Heart right ventricle (tissue), 16 donors: ENCODE data around the gene ERICH2. TPM values are rescaled to one million over a fixed set of nuclear protein-coding genes. Genes with fewer than 3 reads are reported as not detected.
"Not testable (repeated sequence)": the region's sequence is repeated elsewhere in the genome, so short reads cannot be mapped to it uniquely, and the experiment has no call there.

ENCODE experiments used
- ATAC-seq, 8 donors: fragments of 200-7000 bp; cut with Tn5 transposase; one replicate each; pipeline ENCODE4 v1.9.1; 2020; ENCODE audit warnings: mild to moderate bottlenecking in 8 of 8, moderate library complexity in 8 of 8, moderate number of reproducible peaks in 1 of 8
- DNase-seq, 2 donors: peaks; one replicate each; pipeline ENCODE4 v3.0.0-alpha.2; 2020
- H3K27ac ChIP-seq, 10 donors: fragments of 200-600 bp; sonication (generic) in 2 of 10; one replicate each; pipeline versions ENCODE4 v1.5.0 to v1.8.0; 2020 to 2022; ENCODE audit warnings: mild to moderate bottlenecking in 3 of 10
- H3K27me3 ChIP-seq, 7 donors: fragments of 200-600 bp; one replicate each; pipeline ENCODE4 v1.8.0; 2021 to 2022; ENCODE audit warnings: mild to moderate bottlenecking in 2 of 7
- H3K36me3 ChIP-seq, 9 donors: fragments of 200-600 bp; sonication (generic) in 1 of 9; one replicate each; pipeline versions ENCODE4 v1.5.0 to v1.8.0; 2020 to 2022; ENCODE audit warnings: mild to moderate bottlenecking in 2 of 9
- H3K4me1 ChIP-seq, 9 donors: fragments of 200-600 bp; sonication (generic) in 1 of 9; one replicate each; pipeline versions ENCODE4 v1.5.0 to v1.8.0; 2020 to 2022; ENCODE audit warnings: mild to moderate bottlenecking in 4 of 9
- H3K4me3 ChIP-seq, 10 donors: fragments of 200-600 bp; sonication (generic) in 2 of 10; one replicate each; pipeline versions ENCODE4 v1.5.0 to v1.8.0; 2020 to 2022; ENCODE audit warnings: mild to moderate bottlenecking in 7 of 10, moderate library complexity in 2 of 10
- H3K9me3 ChIP-seq, 11 donors: fragments of 200-600 bp in 10 of 11; sonication (generic) in 2 of 11; one replicate each; pipeline versions ENCODE4 v1.5.0 to v1.8.0; 2013 to 2022; ENCODE audit warnings: mild to moderate bottlenecking in 2 of 11, control low read depth in 1 of 11, moderate library complexity in 1 of 11
- CTCF ChIP-seq, 9 donors: fragments of 200-600 bp; sonication (generic) in 2 of 9; IDR thresholded peaks; one replicate each; pipeline versions ENCODE4 v1.5.0 to v1.8.0; 2021 to 2022; ENCODE audit warnings: antibody characterized with exemption in 9 of 9, mild to moderate bottlenecking in 5 of 9, moderate library complexity in 1 of 9
- WGBS, 2 donors: extraction: QIAGEN DNeasy Blood & Tissue Kit; methylation state at CpG; one replicate each; pipeline ENCODE4 v1.1.7; 2013; ENCODE audit warnings: inconsistent platforms in 1 of 2; 5-methylcytosine and 5-hydroxymethylcytosine counted together
- intact Hi-C, 10 donors: fragments of 100-400 bp; cut with DNase I; formaldehyde crosslinking; loops; one replicate each; pipeline versions ENCODE4 v1.11.1 to v1.14.2; 2022
- polyA plus RNA-seq, 2 donors: library from polyadenylated mRNA; stranded (reverse); fragments of 200-250 nt; gene quantifications; one replicate each; pipeline ENCODE4 v1.2.3, GENCODE V29; 2013
- total RNA-seq, 10 donors: library from RNA; stranded (reverse); fragmentation: NEBNext Ultra II Directional in 3 of 10; extraction: Animal tissue kit (Norgen Biotek cat#: 25700) in 3 of 10; gene quantifications; one replicate each; pipeline versions ENCODE4 v1.2.1 to v1.2.4, GENCODE V29; 2021 to 2023
- donor health status: Arrhythmogenic right ventricular cardiomyopathy.
- donor health status: ischemic (EF 13 %, LVEDD 7.1; RV severe dilation, severe dysfunction).
- donor health status: healthy with polysubstance abuse.
- donor health status: DM: no; HTN: yes; CAD: no.
- donor health status: DM: no; HTN: no; CAD: no.
- donor health status: ischemic (EF 25% LVEDD 6.9; RV normal size, moderate dysfunction).
- donor health status: ischemic (EF 25% LVEDD 5.7; RV mildly dilated, moderate dysfunction).
- donor health status: healthy.
- donor health status: DM: yes; HTN: yes; CAD: no.
- donor health status: Ischemic cardiomyopathy.
- donor health status: ischemic (EF 35%, LVEDD 5.7; RV mildly dilated, moderate dysfunction).
- donor health status: nonischemic (EF 11% LVEDD 7.7; RV severe dilation, severe dysfunction).
- donor health status: DM: yes; HTN: yes; CAD: no.
- donor health status: PGD.
- donor health status: ischemic (EF 29% LVEDD 5.4; RV normal size, mild dysfunction).
- donor health status: nonischemic (EF 23%, LVEDD 6.1; RV moderate dilation, normal function).

The ERICH2 gene
- total and polyA plus RNA-seq, 12 donors: 0.45 to 2.3 (median 1.3) TPM

DNA sequence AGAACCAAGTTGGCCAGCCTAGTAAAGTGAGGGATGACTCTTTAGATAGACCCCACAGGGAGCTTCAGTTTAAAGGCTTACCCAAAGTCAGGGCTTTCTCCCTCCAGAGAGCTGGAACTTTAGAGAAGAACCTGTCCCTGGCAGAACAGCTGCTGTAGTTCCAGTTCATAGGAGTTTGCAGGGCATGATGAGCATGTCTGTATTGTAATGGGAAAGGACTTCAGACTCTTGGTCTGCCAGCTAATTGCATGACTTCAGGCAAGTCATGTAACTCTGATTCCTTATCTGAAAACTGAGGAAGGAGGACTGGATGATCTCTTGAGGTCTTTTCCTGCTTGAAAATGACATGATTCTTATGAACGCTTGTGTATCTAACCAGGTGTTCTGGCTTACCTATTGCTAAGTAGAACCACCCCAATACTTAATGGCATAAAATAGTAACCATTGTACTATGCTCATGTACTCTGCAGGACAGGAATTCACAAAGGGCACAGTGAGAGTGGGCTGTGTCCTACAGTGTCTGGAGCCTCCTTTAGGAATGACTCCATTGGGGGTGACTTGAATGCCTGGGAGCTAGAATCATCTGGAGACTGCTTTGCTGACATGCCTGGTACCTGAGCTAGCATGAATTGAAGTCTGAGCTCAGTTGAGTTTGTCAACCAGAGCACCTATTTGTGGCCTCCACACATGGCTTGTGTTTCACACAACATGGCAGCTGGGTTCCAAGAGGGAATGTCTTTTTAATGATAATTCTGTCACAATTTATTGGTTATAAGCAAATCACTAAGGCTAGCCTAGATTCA lies 36.2 kb upstream of the ERICH2 start:
- no peak for ATAC-seq
- Histone ChIP-seq H3K36me3 (no peaks in the 10 kb centered on the region), H3K4me1 (no peaks in the 10 kb centered on the region), H3K4me3 (no peak overlapping the region), H3K27ac (no peak overlapping the region), H3K27me3 (peaks cover 0 to 10% (median under 1%) of the 10 kb centered on the region in 7 donors), H3K9me3 (peaks cover 0 to 9% (median 0%) of the 10 kb centered on the region in 11 donors)
- intact Hi-C loops: no loop called here
- 0% methylated on average over 1 of the region's 1 CpG for WGBS, 2 donors
- TF ChIP-seq CTCF (IDR thresholded peaks at IDR 0.05): no peak
- no peak for DNase-seq

DNA sequence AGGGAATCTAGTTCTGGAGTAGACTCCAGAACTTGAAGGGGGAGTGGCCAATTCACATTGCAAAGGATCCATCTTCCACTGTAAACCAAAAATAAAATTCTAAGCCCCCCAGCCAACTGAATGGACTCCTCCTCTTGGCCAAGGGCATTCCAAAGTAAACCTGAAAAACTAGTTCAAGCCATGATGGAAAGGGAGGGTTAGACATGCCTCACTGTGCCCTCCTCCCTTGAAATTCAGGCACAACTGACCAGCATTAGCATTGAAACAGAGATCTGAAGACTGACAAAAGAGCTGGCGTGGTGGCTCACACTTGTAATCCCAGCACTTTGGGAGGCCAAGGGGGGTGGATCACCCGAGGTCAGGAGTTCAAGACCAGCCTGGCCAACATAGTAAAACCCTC lies 35.6 kb upstream of the ERICH2 start:
- H3K27me3 ChIP-seq, DNase-seq, ATAC-seq, intact Hi-C loops, H3K4me3 ChIP-seq, H3K4me1 ChIP-seq, H3K9me3 ChIP-seq, H3K36me3 ChIP-seq, H3K27ac ChIP-seq: not testable (repeated sequence)
- 59 to 75% methylated on average over 2 of the region's 2 CpGs for WGBS, 2 donors

- H3K9me3 ChIP-seq: peaks cover 0 to 9% (median 0%) of the 10 kb centered on the region in 11 donors
- intact Hi-C loops: no loop called here
- peaks cover 0 to 8% (median 0%) of the 10 kb centered on the region in 7 donors for H3K27me3 ChIP-seq
- no peak overlapping the region for H3K4me3 ChIP-seq
- no peaks in the 10 kb centered on the region for H3K36me3 ChIP-seq
- DNase-seq (no peak), ATAC-seq (no peak)
- H3K27ac ChIP-seq: no peak overlapping the region
- WGBS, 2 donors: 41 to 54% methylated on average over 1 of the region's 1 CpG
- no peak for TF ChIP-seq CTCF (IDR thresholded peaks at IDR 0.05)
- H3K4me1 ChIP-seq: no peaks in the 10 kb centered on the region
Observed at GRCh38 chr2:170736628-170737027, 33.5 kb upstream of the ERICH2 start.

DNA sequence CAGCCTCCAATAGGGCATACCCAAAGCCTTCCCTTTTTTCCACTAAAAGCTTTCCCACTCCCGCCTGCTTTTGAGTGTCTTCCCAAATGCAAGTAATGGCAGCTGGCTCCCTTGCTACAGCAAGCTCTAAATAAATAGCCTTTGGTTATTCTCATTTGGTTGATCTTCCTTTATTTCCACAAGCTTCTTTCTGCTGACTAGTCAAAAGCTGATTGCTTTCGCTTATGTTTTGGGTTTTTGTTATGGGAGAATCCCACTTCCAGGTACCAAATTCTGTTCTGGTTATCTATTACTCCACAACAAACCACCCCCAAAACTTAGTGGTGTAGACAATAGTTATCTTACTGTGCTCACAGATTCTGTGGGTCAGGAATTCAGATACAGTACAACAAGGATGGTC lies 32.8 kb upstream of the ERICH2 start:
- DNase-seq: no peak
- Histone ChIP-seq H3K27ac (no peak overlapping the region), H3K4me1 (no peaks in the 10 kb centered on the region), H3K27me3 (peaks cover 0 to 14% (median 0%) of the 10 kb centered on the region in 7 donors), H3K36me3 (no peaks in the 10 kb centered on the region), H3K9me3 (peaks cover 0 to 9% (median 0%) of the 10 kb centered on the region in 11 donors), H3K4me3 (no peak overlapping the region)
- 97% methylated on average over 2 of the region's 2 CpGs for WGBS, 2 donors
- no peak for TF ChIP-seq CTCF (IDR thresholded peaks at IDR 0.05)
- no peak for ATAC-seq
- intact Hi-C loops: no loop called here

DNA sequence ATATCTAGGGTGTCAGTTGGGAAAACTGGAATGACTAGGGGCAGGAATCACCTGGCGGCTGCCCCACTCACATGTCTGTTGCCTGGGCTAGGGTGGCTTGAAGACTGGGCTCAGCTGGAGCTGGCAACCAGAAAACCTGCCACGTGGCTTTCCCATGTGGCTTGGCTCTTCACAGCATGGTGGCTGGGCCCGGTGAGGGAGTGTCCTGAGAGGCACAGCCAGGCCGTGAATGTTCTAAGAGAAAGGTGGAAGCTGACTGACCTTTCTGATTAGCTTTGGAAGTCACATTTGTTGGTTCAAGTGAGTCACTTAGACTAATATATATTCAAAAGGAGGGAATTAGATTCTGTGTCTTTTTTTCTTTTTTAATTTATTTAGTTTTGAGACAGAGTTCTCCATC lies 32.4 kb upstream of the ERICH2 start:
- 79 to 89% methylated on average over 4 of the region's 4 CpGs for WGBS, 2 donors
- Histone ChIP-seq H3K36me3 (no peaks in the 10 kb centered on the region), H3K27ac (no peak overlapping the region), H3K9me3 (peaks cover 0 to 9% (median 0%) of the 10 kb centered on the region in 11 donors), H3K27me3 (peaks cover 0 to 14% (median 0%) of the 10 kb centered on the region in 7 donors), H3K4me3 (no peak overlapping the region), H3K4me1 (no peaks in the 10 kb centered on the region)
- intact Hi-C loops: no loop called here
- ATAC-seq: no peak
- TF ChIP-seq CTCF (IDR thresholded peaks at IDR 0.05): no peak
- DNase-seq: no peak
